Osteoblast (primary cell): ENCODE measurements around the gene LINC01488. TPM values are rescaled to one million over a fixed set of nuclear protein-coding genes. Genes with fewer than 3 reads are reported as not detected.

Experiments
- DNase-seq: peaks from one replicate; pipeline ENCODE4 v3.0.0; 2011; ENCODE audit warnings: low spot score, mixed read lengths; ENCODE audit not compliant: insufficient read length; ENCODE audit errors: missing footprints
- H2AFZ ChIP-seq: 2 replicates; pipeline ENCODE4 v1.6.0; 2011; ENCODE audit warnings: mild to moderate bottlenecking, low read length
- H3K27ac ChIP-seq: 2 replicates; pipeline ENCODE4 v1.5.1; 2011; ENCODE audit warnings: mild to moderate bottlenecking, low read depth, low read length, moderate library complexity
- H3K27me3 ChIP-seq: 2 replicates; pipeline ENCODE4 v1.6.0; 2012; ENCODE audit warnings: mild to moderate bottlenecking, control low read depth, inconsistent platforms, low read length, moderate library complexity; ENCODE audit not compliant: insufficient read depth
- H3K36me3 ChIP-seq: 2 replicates; pipeline ENCODE4 v1.5.1; 2011; ENCODE audit warnings: mild to moderate bottlenecking, low read length, control low read depth, moderate library complexity; ENCODE audit not compliant: insufficient read depth
- H3K4me1 ChIP-seq: 2 replicates; pipeline ENCODE4 v1.5.1; 2011; ENCODE audit warnings: mild to moderate bottlenecking, low read length, control low read depth, moderate library complexity; ENCODE audit not compliant: insufficient read depth
- H3K4me2 ChIP-seq: 2 replicates; pipeline ENCODE4 v1.6.0; 2011; ENCODE audit warnings: mild to moderate bottlenecking, low read length; ENCODE audit not compliant: insufficient read depth
- H3K4me3 ChIP-seq: fragments of 200-600 bp; sonication (generic); 3 replicates; pipeline ENCODE4 v1.5.1; 2012; ENCODE audit warnings: mild to moderate bottlenecking, low read length, inconsistent platforms; ENCODE audit not compliant: insufficient read depth
- H3K79me2 ChIP-seq: 2 replicates; pipeline ENCODE4 v1.6.0; 2012; ENCODE audit warnings: mild to moderate bottlenecking, low read length, control low read depth, inconsistent platforms; ENCODE audit not compliant: insufficient read depth
- H3K9me3 ChIP-seq: 2 replicates; pipeline ENCODE4 v1.5.1; 2011; ENCODE audit warnings: low read depth, low read length, control low read depth
- H4K20me1 ChIP-seq: 2 replicates; pipeline ENCODE4 v1.6.0; 2012; ENCODE audit warnings: mild to moderate bottlenecking, low read length, control low read depth; ENCODE audit not compliant: insufficient read depth
- total RNA-seq: library from RNA; depleted of rRNA; stranded (reverse); fragments of >200 nt; gene quantifications from 2 replicates; pipeline ENCODE4 v1.2.3, GENCODE V29; 2012
- TF ChIP-seq, protein P1 (sequence below): IDR thresholded peaks from 2 replicates; pipeline ENCODE4 v1.5.1; 2011; ENCODE audit warnings: mild to moderate bottlenecking, low read depth, low read length, moderate library complexity; ENCODE audit errors: extremely low read depth

The LINC01488 gene
- total RNA-seq, 1 donor: not detected

- Histone ChIP-seq H4K20me1 (no peaks in the 10 kb centered on the region), H3K79me2 (no peaks in the 10 kb centered on the region), H3K4me1 (peaks cover 18% of the 10 kb centered on the region), H2AFZ (no peak overlapping the region), H3K4me3 (no peak overlapping the region), H3K4me2 (no peak overlapping the region), H3K9me3 (no peaks in the 10 kb centered on the region), H3K36me3 (no peaks in the 10 kb centered on the region), H3K27ac (no peak overlapping the region), H3K27me3 (no peaks in the 10 kb centered on the region)
- peak; percentile 68 for DNase-seq
- TF ChIP-seq, protein P1, sequence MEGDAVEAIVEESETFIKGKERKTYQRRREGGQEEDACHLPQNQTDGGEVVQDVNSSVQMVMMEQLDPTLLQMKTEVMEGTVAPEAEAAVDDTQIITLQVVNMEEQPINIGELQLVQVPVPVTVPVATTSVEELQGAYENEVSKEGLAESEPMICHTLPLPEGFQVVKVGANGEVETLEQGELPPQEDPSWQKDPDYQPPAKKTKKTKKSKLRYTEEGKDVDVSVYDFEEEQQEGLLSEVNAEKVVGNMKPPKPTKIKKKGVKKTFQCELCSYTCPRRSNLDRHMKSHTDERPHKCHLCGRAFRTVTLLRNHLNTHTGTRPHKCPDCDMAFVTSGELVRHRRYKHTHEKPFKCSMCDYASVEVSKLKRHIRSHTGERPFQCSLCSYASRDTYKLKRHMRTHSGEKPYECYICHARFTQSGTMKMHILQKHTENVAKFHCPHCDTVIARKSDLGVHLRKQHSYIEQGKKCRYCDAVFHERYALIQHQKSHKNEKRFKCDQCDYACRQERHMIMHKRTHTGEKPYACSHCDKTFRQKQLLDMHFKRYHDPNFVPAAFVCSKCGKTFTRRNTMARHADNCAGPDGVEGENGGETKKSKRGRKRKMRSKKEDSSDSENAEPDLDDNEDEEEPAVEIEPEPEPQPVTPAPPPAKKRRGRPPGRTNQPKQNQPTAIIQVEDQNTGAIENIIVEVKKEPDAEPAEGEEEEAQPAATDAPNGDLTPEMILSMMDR: no peak
These were observed 61.1 kb downstream of the LINC01488 start for GRCh38 chr11:69542314-69543168.

Other genes starting within 250 kb of the LINC01488 start
- 0.88 and 1.4 TPM in 2 replicates for gene MYEOV, start 187.5 kb upstream of the LINC01488 start, total RNA-seq
- 187 and 237 TPM in 2 replicates for gene CCND1, start 159.5 kb downstream of the LINC01488 start, total RNA-seq
- gene LTO1, start 193.7 kb downstream of the LINC01488 start, total RNA-seq: 21.8 and 24.6 TPM in 2 replicates
- not detected in 2 replicates for gene FGF19, start 222.4 kb downstream of the LINC01488 start, total RNA-seq